Activated naive CD8-positive, alpha-beta T cell treated with anti-CD3 and anti-CD28 coated beads, Interleukin-2, amount 50 U/mL, for 16 hours (primary cell): ENCODE results near the gene MAD1L1.

Experiments used
- DNase-seq: peaks from one replicate; pipeline ENCODE4 v3.0.0-alpha.2; 2020; ENCODE audit warnings: low read depth, low spot score

MAD1L1 gene

GRCh38 chr7:1917221-1918062, 315.3 kb downstream of the MAD1L1 start:
- no peak for DNase-seq

- DNase-seq: no peak
Observed at GRCh38 chr7:1916601-1916970, 316.2 kb downstream of the MAD1L1 start.

GRCh38 chr7:1915956-1916600, 316.7 kb downstream of the MAD1L1 start:
- DNase-seq: no peak

- DNase-seq: no peak
Observed at GRCh38 chr7:1915326-1915725, 317.4 kb downstream of the MAD1L1 start.

GRCh38 chr7:1914743-1915142, 318.0 kb downstream of the MAD1L1 start:
- DNase-seq: no peak

GRCh38 chr7:1914321-1914720, 318.4 kb downstream of the MAD1L1 start:
- DNase-seq: no peak

- DNase-seq: no peak
Observed at GRCh38 chr7:1913466-1914282, 319.1 kb downstream of the MAD1L1 start.

- DNase-seq: no peak
Observed at GRCh38 chr7:1912593-1913465, 319.9 kb downstream of the MAD1L1 start.

GRCh38 chr7:1911571-1911970, 321.2 kb downstream of the MAD1L1 start:
- no peak for DNase-seq

GRCh38 chr7:1910827-1911226, 321.9 kb downstream of the MAD1L1 start:
- DNase-seq: no peak

GRCh38 chr7:1910081-1910685, 322.6 kb downstream of the MAD1L1 start:
- DNase-seq: no peak

- DNase-seq: no peak
Observed at GRCh38 chr7:1909476-1909875, 323.3 kb downstream of the MAD1L1 start.

- DNase-seq: no peak
Observed at GRCh38 chr7:1908823-1909420, 323.8 kb downstream of the MAD1L1 start.

- no peak for DNase-seq
Observed at GRCh38 chr7:1907751-1908365, 324.9 kb downstream of the MAD1L1 start.

- no peak for DNase-seq
Observed at GRCh38 chr7:1906988-1907745, 325.6 kb downstream of the MAD1L1 start.

- DNase-seq: no peak
Observed at GRCh38 chr7:1906087-1906830, 326.5 kb downstream of the MAD1L1 start.

- no peak for DNase-seq
Observed at GRCh38 chr7:1902231-1902855, 330.4 kb downstream of the MAD1L1 start.
